ENCODE measurements around the gene B3GALT5.

GRCh38 chr21:39613041-39613934 lies 548 bp downstream of the B3GALT5 start:
- TF ChIP-seq, protein P1, sequence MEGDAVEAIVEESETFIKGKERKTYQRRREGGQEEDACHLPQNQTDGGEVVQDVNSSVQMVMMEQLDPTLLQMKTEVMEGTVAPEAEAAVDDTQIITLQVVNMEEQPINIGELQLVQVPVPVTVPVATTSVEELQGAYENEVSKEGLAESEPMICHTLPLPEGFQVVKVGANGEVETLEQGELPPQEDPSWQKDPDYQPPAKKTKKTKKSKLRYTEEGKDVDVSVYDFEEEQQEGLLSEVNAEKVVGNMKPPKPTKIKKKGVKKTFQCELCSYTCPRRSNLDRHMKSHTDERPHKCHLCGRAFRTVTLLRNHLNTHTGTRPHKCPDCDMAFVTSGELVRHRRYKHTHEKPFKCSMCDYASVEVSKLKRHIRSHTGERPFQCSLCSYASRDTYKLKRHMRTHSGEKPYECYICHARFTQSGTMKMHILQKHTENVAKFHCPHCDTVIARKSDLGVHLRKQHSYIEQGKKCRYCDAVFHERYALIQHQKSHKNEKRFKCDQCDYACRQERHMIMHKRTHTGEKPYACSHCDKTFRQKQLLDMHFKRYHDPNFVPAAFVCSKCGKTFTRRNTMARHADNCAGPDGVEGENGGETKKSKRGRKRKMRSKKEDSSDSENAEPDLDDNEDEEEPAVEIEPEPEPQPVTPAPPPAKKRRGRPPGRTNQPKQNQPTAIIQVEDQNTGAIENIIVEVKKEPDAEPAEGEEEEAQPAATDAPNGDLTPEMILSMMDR (IDR thresholded peaks at IDR 0.05), result no peak
- TF ChIP-seq POLR2A (IDR thresholded peaks at IDR 0.05), result no peak

Measured in adrenal gland (tissue), 5 donors.